GM23338 (cell line): Measurements from ENCODE around the gene TEX101.

Experiments
- CREB1 ChIP-seq: fragments of 250-450 bp; sonication (Bioruptor Pico); IDR thresholded peaks from 2 replicates; pipeline ENCODE4 v1.5.0; 2020; ENCODE audit warnings: low read depth, mild to moderate bottlenecking, moderate library complexity
- CTCF ChIP-seq, 2 experiments: fragments of 200-600 bp in 1 of 2; sonication (generic) in 1 of 2; conservative IDR thresholded peaks; 2 replicates each; pipeline versions ENCODE4 v1.5.1 to v1.6.1; 2016 to 2017; ENCODE audit warnings: antibody characterized with exemption in 2 of 2, low read depth in 2 of 2, mild to moderate bottlenecking in 2 of 2, moderate library complexity in 1 of 2
- EZH2 ChIP-seq: fragments of 200-600 bp; sonication (generic); IDR thresholded peaks from one replicate; pipeline ENCODE4 v1.8.0; 2017; ENCODE audit warnings: antibody characterized with exemption, mild to moderate bottlenecking, low read depth; ENCODE audit not compliant: unreplicated experiment
- EZH2phosphoT487 ChIP-seq: fragments of 200-600 bp; sonication (generic); IDR thresholded peaks from one replicate; pipeline ENCODE4 v1.8.1; 2018; ENCODE audit warnings: antibody characterized with exemption; ENCODE audit not compliant: unreplicated experiment
- JUNB ChIP-seq: IDR thresholded peaks from one replicate; pipeline ENCODE4 v1.6.1; 2016; ENCODE audit warnings: antibody characterized with exemption; ENCODE audit not compliant: unreplicated experiment
- POLR2AphosphoS5 ChIP-seq: IDR thresholded peaks from 2 replicates; pipeline ENCODE4 v1.6.1; 2016; ENCODE audit warnings: antibody characterized with exemption, low read depth
- REST ChIP-seq: IDR thresholded peaks from one replicate; pipeline ENCODE4 v1.6.1; 2018; ENCODE audit warnings: antibody characterized with exemption; ENCODE audit not compliant: unreplicated experiment
- STAT1 ChIP-seq: IDR thresholded peaks from one replicate; pipeline ENCODE4 v1.6.1; 2016; ENCODE audit warnings: antibody characterized with exemption; ENCODE audit not compliant: unreplicated experiment
- ZNF114 ChIP-seq: fragments of 250-450 bp; sonication (Bioruptor Pico); IDR thresholded peaks from 2 replicates; pipeline ENCODE4 v1.5.0; 2020; ENCODE audit warnings: mild to moderate bottlenecking, moderate library complexity

- TF ChIP-seq CTCF (conservative IDR thresholded peaks at IDR 0.05; ENCODE audit: low read depth in 2 of 2) (no peak), REST (no peak), CREB1 (CRISPR knock-in tag) (no peak), POLR2AphosphoS5 (no peak), EZH2 (no peak), JUNB (no peak), EZH2phosphoT487 (no peak), ZNF114 (CRISPR knock-in tag) (no peak), STAT1 (no peak)
These were observed at the start of gene TEX101 for GRCh38 chr19:43414554-43414953.
